H1 (cell line): Measurements from ENCODE around the gene TECPR2. TPM values are rescaled to one million over a fixed set of nuclear protein-coding genes. Genes with fewer than 3 reads are reported as not detected.

Experiments
- CTCF ChIA-PET: fragments of 300-600 bp; sonication (Branson Sonifier 250); formaldehyde crosslinking; loops from one replicate; lab custom pipeline; 2021; ENCODE audit not compliant: partially characterized antibody; lab: Charles Lee
- POLR2A ChIA-PET: fragments of 300-600 bp; sonication (Branson Sonifier 250); formaldehyde crosslinking; loops from one replicate; lab custom pipeline; 2021; ENCODE audit warnings: inconsistent platforms; ENCODE audit not compliant: partially characterized antibody; lab: Charles Lee
- DNase-seq, 2 experiments: peaks; one replicate each; pipeline versions ENCODE4 v3.0.0 to v3.0.0-alpha.2; 2010 to 2022; ENCODE audit warnings: low spot score in 2 of 2, low read depth in 1 of 2, mixed read lengths in 1 of 2
- FAIRE-seq: peaks from 2 replicates; lab custom pipeline; 2011; peaks lifted over from hg19 to GRCh38; lab: Jason Lieb, UNC
- H2AFZ ChIP-seq: 2 replicates; pipeline ENCODE4 v1.8.1; 2012; ENCODE audit warnings: low read length, inconsistent platforms
- H2AK5ac ChIP-seq: 2 replicates; pipeline ENCODE4 v1.6.1; 2013; ENCODE audit warnings: low read depth, low read length
- H2BK120ac ChIP-seq: replicated peaks from 2 replicates; pipeline ENCODE3; 2013; ENCODE audit warnings: low read depth, low read length, inconsistent platforms
- H2BK12ac ChIP-seq: 2 replicates; pipeline ENCODE4 v1.6.1; 2013; ENCODE audit warnings: low read depth, low read length
- H2BK15ac ChIP-seq: 2 replicates; pipeline ENCODE4 v1.6.1; 2013; ENCODE audit warnings: low read length
- H2BK20ac ChIP-seq: 2 replicates; pipeline ENCODE4 v1.6.1; 2013; ENCODE audit warnings: low read length
- H2BK5ac ChIP-seq: 2 replicates; pipeline ENCODE4 v1.6.1; 2013; ENCODE audit warnings: low read depth, low read length
- H3K14ac ChIP-seq: 2 replicates; pipeline ENCODE4 v1.6.1; 2013; ENCODE audit warnings: inconsistent platforms; ENCODE audit not compliant: insufficient read length
- H3K18ac ChIP-seq: 2 replicates; pipeline ENCODE4 v1.6.1; 2013; ENCODE audit warnings: low read length; ENCODE audit errors: extremely low read depth
- H3K23ac ChIP-seq: 2 replicates; pipeline ENCODE4 v1.6.1; 2013; ENCODE audit warnings: inconsistent platforms; ENCODE audit not compliant: insufficient read length
- H3K23me2 ChIP-seq: 2 replicates; pipeline ENCODE4 v1.6.1; 2013; ENCODE audit warnings: low read depth, low read length
- H3K27ac ChIP-seq: 2 replicates; pipeline ENCODE4 v1.6.1; 2011; ENCODE audit warnings: low read depth, low read length, inconsistent platforms
- H3K27me3 ChIP-seq, 4 experiments: replicated peaks in 1 of 4; 1 replicate in 1 of 4; 2 replicates in 3 of 4; pipeline versions ENCODE4 v1.6.1 to v1.8.1; 2011 to 2013; ENCODE audit warnings: low read length in 3 of 4, mild to moderate bottlenecking in 3 of 4, inconsistent platforms in 2 of 4, mixed read lengths in 2 of 4, moderate library complexity in 1 of 4; ENCODE audit not compliant: control insufficient read depth in 3 of 4, insufficient read depth in 3 of 4; ENCODE audit errors: extremely low read depth in 1 of 4
- H3K36me3 ChIP-seq, 4 experiments: 2 replicates each; pipeline versions ENCODE4 v1.6.1 to v1.8.1; 2011 to 2013; ENCODE audit warnings: mild to moderate bottlenecking in 4 of 4, low read length in 3 of 4, moderate library complexity in 2 of 4, control low read depth in 1 of 4, inconsistent platforms in 1 of 4; ENCODE audit not compliant: insufficient read depth in 4 of 4, control insufficient read depth in 2 of 4
- H3K4ac ChIP-seq: replicated peaks from 2 replicates; pipeline ENCODE3; 2013; ENCODE audit warnings: low read length, low read depth, mixed read lengths, inconsistent platforms; ENCODE audit not compliant: insufficient read length
- H3K4me1 ChIP-seq, 4 experiments: replicated peaks in 1 of 4; 1 replicate in 1 of 4; 2 replicates in 3 of 4; pipeline versions ENCODE4 v1.6.1 to v1.8.1; 2011 to 2013; ENCODE audit warnings: low read length in 3 of 4, inconsistent platforms in 2 of 4, mixed read lengths in 1 of 4; ENCODE audit not compliant: insufficient read depth in 4 of 4, control insufficient read depth in 3 of 4
- H3K4me2 ChIP-seq, 2 experiments: 2 replicates each; pipeline versions ENCODE4 v1.6.1 to v1.8.1; 2011 to 2013; ENCODE audit warnings: low read depth in 2 of 2, low read length in 2 of 2, control low read depth in 1 of 2, inconsistent platforms in 1 of 2, mild to moderate bottlenecking in 1 of 2; ENCODE audit not compliant: insufficient read depth in 1 of 2
- H3K4me3 ChIP-seq, 4 experiments: fragments of 200-600, 300-600 bp in 1 of 4; sonication (generic), shearing (Covaris generic), sonication (Bioruptor Twin) in 1 of 4; 2 replicates each; pipeline versions ENCODE4 v1.5.1 to v1.8.1; 2011 to 2016; ENCODE audit warnings: low read length in 4 of 4, low read depth in 3 of 4, control low read depth in 2 of 4, inconsistent platforms in 2 of 4, mild to moderate bottlenecking in 2 of 4, mixed read lengths in 1 of 4, moderate library complexity in 1 of 4; ENCODE audit not compliant: insufficient read depth in 2 of 4; ENCODE audit errors: extremely low read depth in 1 of 4
- H3K56ac ChIP-seq: replicated peaks from 2 replicates; pipeline ENCODE3; 2013; ENCODE audit warnings: low read depth, mild to moderate bottlenecking, mixed read lengths, low read length, inconsistent platforms; ENCODE audit not compliant: insufficient read length
- H3K79me1 ChIP-seq: 2 replicates; pipeline ENCODE4 v1.6.1; 2013; ENCODE audit warnings: low read depth, low read length, control low read depth
- H3K79me2 ChIP-seq, 2 experiments: 2 replicates each; pipeline versions ENCODE4 v1.6.1 to v1.8.1; 2012 to 2013; ENCODE audit warnings: low read length in 2 of 2, mild to moderate bottlenecking in 2 of 2, inconsistent platforms in 1 of 2; ENCODE audit not compliant: insufficient read depth in 2 of 2, control insufficient read depth in 1 of 2
- H3K9ac ChIP-seq, 4 experiments: replicated peaks in 1 of 4; 1 replicate in 1 of 4; 2 replicates in 3 of 4; pipeline versions ENCODE4 v1.6.1 to v1.8.1; 2011 to 2013; ENCODE audit warnings: low read depth in 3 of 4, low read length in 3 of 4, control low read depth in 2 of 4, mild to moderate bottlenecking in 2 of 4, moderate library complexity in 2 of 4, inconsistent platforms in 1 of 4; ENCODE audit errors: extremely low read depth in 1 of 4
- H3K9me3 ChIP-seq, 2 experiments: 2 replicates each; pipeline versions ENCODE4 v1.6.1 to v1.8.1; 2012 to 2013; ENCODE audit warnings: mild to moderate bottlenecking in 2 of 2, moderate library complexity in 2 of 2, control low read depth in 1 of 2, inconsistent platforms in 1 of 2, low read depth in 1 of 2, low read length in 1 of 2, mixed read lengths in 1 of 2; ENCODE audit not compliant: insufficient read depth in 2 of 2
- H4K20me1 ChIP-seq, 2 experiments: replicated peaks in 1 of 2; 2 replicates each; pipeline versions ENCODE3 to v1.8.1; 2011 to 2013; ENCODE audit warnings: inconsistent platforms in 2 of 2, low read length in 2 of 2, mild to moderate bottlenecking in 1 of 2; ENCODE audit not compliant: insufficient read depth in 2 of 2, control insufficient read depth in 1 of 2
- H4K5ac ChIP-seq: 2 replicates; pipeline ENCODE4 v1.6.1; 2013; ENCODE audit warnings: low read length, low read depth, mixed read lengths, inconsistent platforms; ENCODE audit not compliant: insufficient read length
- H4K8ac ChIP-seq: 2 replicates; pipeline ENCODE4 v1.8.0; 2013; ENCODE audit warnings: mild to moderate bottlenecking, moderate library complexity, low read length, inconsistent platforms; ENCODE audit not compliant: insufficient read depth; ENCODE audit errors: extremely low read depth
- H4K91ac ChIP-seq: replicated peaks from 2 replicates; pipeline ENCODE3; 2013; ENCODE audit warnings: low read length, mixed read lengths, inconsistent platforms; ENCODE audit not compliant: insufficient read length
- CREB1 ChIP-seq: IDR thresholded peaks from 2 replicates; pipeline ENCODE4 v1.6.1; 2012; ENCODE audit warnings: inconsistent platforms
- EP300 ChIP-seq, 2 experiments: IDR thresholded peaks; 1 replicate in 1 of 2; 2 replicates in 1 of 2; pipeline ENCODE4 v1.6.1; 2011 to 2012; ENCODE audit warnings: low read depth in 2 of 2, low read length in 2 of 2, mild to moderate bottlenecking in 2 of 2, borderline replicate concordance in 1 of 2, inconsistent platforms in 1 of 2, moderate library complexity in 1 of 2
- GTF2F1 ChIP-seq: IDR thresholded peaks from 2 replicates; pipeline ENCODE4 v1.6.1; 2012; ENCODE audit warnings: low read depth, low read length, improper control_type of control experiment, borderline replicate concordance
- HDAC2 ChIP-seq, 2 experiments: fragments of 300-600 bp in 1 of 2; sonication (generic) in 1 of 2; IDR thresholded peaks; 2 replicates each; pipeline ENCODE4 v1.6.1; 2011 to 2012; ENCODE audit warnings: low read depth in 2 of 2, low read length in 2 of 2, mild to moderate bottlenecking in 2 of 2, moderate library complexity in 2 of 2, borderline replicate concordance in 1 of 2, inconsistent platforms in 1 of 2
- RAD21 ChIP-seq, 2 experiments: IDR thresholded peaks in 1 of 2; conservative IDR thresholded peaks in 1 of 2; 2 replicates each; pipeline ENCODE4 v1.6.1; 2011; ENCODE audit warnings: low read depth in 2 of 2, low read length in 2 of 2, improper control_type of control experiment in 1 of 2, inconsistent platforms in 1 of 2, mild to moderate bottlenecking in 1 of 2, moderate library complexity in 1 of 2
- SAP30 ChIP-seq: fragments of 300-600 bp; sonication (generic); IDR thresholded peaks from 2 replicates; pipeline ENCODE4 v1.7.1; 2012; ENCODE audit warnings: low read length, moderate library complexity, mild to moderate bottlenecking, inconsistent platforms; ENCODE audit not compliant: insufficient read depth, insufficient replicate concordance
- SIN3A ChIP-seq, 2 experiments: IDR thresholded peaks in 1 of 2; conservative IDR thresholded peaks in 1 of 2; 2 replicates each; pipeline ENCODE4 v1.6.1; 2011 to 2012; ENCODE audit warnings: low read length in 2 of 2, improper control_type of control experiment in 1 of 2, low read depth in 1 of 2, mild to moderate bottlenecking in 1 of 2
- SUZ12 ChIP-seq: fragments of 200-600 bp; sonication (generic); IDR thresholded peaks from 2 replicates; pipeline ENCODE4 v1.6.1; 2012; ENCODE audit warnings: mild to moderate bottlenecking, inconsistent platforms, low read length, moderate library complexity, mixed read lengths
- TEAD4 ChIP-seq: IDR thresholded peaks from 2 replicates; pipeline ENCODE4 v1.6.1; 2012; ENCODE audit warnings: low read depth, low read length, inconsistent platforms, mixed read lengths
- ZNF274 ChIP-seq: IDR thresholded peaks from 2 replicates; pipeline ENCODE4 v1.7.0; 2012; ENCODE audit warnings: low read length, borderline replicate concordance; ENCODE audit errors: extremely low read depth
- WGBS, 2 experiments: shearing (Covaris generic) in 1 of 2; methylation state at CpG; one replicate each; pipeline versions ENCODE4 v1.1.6 to v1.1.7; 2013 to 2015; ENCODE audit warnings: low lambda C conversion rate in 2 of 2, mixed read lengths in 2 of 2, inconsistent platforms in 1 of 2, low coverage in 1 of 2, missing lambda C conversion rate in 1 of 2; ENCODE audit not compliant: insufficient replicate concordance in 2 of 2, insufficient coverage in 1 of 2, insufficient read length in 1 of 2; ENCODE audit errors: extremely low coverage in 1 of 2, missing lambda C conversion rate in 1 of 2; 5-methylcytosine and 5-hydroxymethylcytosine counted together
- polyA plus RNA-seq, 7 experiments: library from polyadenylated mRNA; depleted of rRNA in 3 of 7; stranded (reverse) in 5 of 7; unstranded in 2 of 7; fragments of >200 nt in 5 of 7; fragments of 200-250 nt in 2 of 7; gene quantifications; 1 replicate in 5 of 7; 2 replicates in 1 of 7; 4 replicates in 1 of 7; pipeline versions ENCODE4 v1.2.1 to v1.2.3, GENCODE V29; 2011 to 2013; ENCODE audit warnings: missing spikeins in 2 of 7, mixed read lengths in 2 of 7
- total RNA-seq: library from RNA; stranded (reverse); fragmentation: NEBNext Ultra II Directional; extraction: Animal tissue kit (Norgen Biotek cat#: 25700); gene quantifications from 2 replicates; pipeline ENCODE4 v1.2.1, GENCODE V29; 2021

Gene TECPR2
- total and polyA plus RNA-seq, 2 of the 8 experiments (the other 6 are each of a cell fraction or from before 2014, with no cell fraction given), result 6.8 to 19.4 TPM

- DNase-seq, result no peak
- H3K14ac ChIP-seq, result no peak overlapping the region
- no peak overlapping the region for H4K5ac ChIP-seq
- H2BK5ac ChIP-seq, result no peak overlapping the region
- H3K79me2 ChIP-seq, result no peaks in the 10 kb centered on the region
- no peak overlapping the region for H4K91ac ChIP-seq
- CTCF ChIA-PET, result interaction anchor here (1.3 kb wide), 1 partner anchor 10 kb away, joined by 4 read pairs; no protein-coding TSS in a partner anchor
- H3K4me1 ChIP-seq, result no peaks in the 10 kb centered on the region
- H3K27ac ChIP-seq, result no peak overlapping the region
- peaks cover 0 to 4% of the 10 kb centered on the region in 2 experiments for H4K20me1 ChIP-seq
- 92% methylated on average over 23 of the region's 26 CpGs; no CpG with 5 or more reads in 1 of the 2 experiments for WGBS, 2 experiments
- H3K27me3 ChIP-seq, result no peaks in the 10 kb centered on the region; a peak in 1 of 7 replicates
- no peaks in the 10 kb centered on the region; the same call in 1 of the 2 replicates for H3K23me2 ChIP-seq
- no peak overlapping the region; the same call in 1 of the 2 replicates for H2BK12ac ChIP-seq
- no peak overlapping the region for H3K4me2 ChIP-seq
- H3K9ac ChIP-seq, result no peak overlapping the region
- FAIRE-seq, result no peak
- H3K4me3 ChIP-seq, result no peak overlapping the region
- 0 out of 8 replicates have a peak, but pooled peaks cover 0 to 3% (median 0%) of the 10 kb centered on the region in 4 experiments for H3K36me3 ChIP-seq
- no peak overlapping the region for H3K18ac ChIP-seq
- H2AK5ac ChIP-seq, result no peak overlapping the region
- no peaks in the 10 kb centered on the region for H3K79me1 ChIP-seq
- no peak overlapping the region for H3K56ac ChIP-seq
- H3K9me3 ChIP-seq, result no peaks in the 10 kb centered on the region
- no peak overlapping the region for H2BK15ac ChIP-seq
- H3K4ac ChIP-seq, result no peak overlapping the region
- POLR2A ChIA-PET, result no interaction called here
- H2BK20ac ChIP-seq, result no peak overlapping the region
- H4K8ac ChIP-seq, result no peak overlapping the region; the same call in 1 of the 2 replicates
- no peak overlapping the region for H3K23ac ChIP-seq
- no peak overlapping the region for H2BK120ac ChIP-seq
- H2AFZ ChIP-seq, result no peak overlapping the region
- TF ChIP-seq HDAC2 (IDR thresholded peaks at IDR 0.05; ENCODE audit: borderline replicate concordance in 1 of 2, low read depth in 2 of 2, low read length in 2 of 2) (no peak), ZNF274 (no peak), CREB1 (no peak), SUZ12 (no peak), TEAD4 (no peak), SIN3A (conservative IDR thresholded peaks at IDR 0.05 in 1 of 2, IDR thresholded peaks at IDR 0.05 in 1 of 2; ENCODE audit: low read depth in 1 of 2, low read length in 2 of 2) (no peak), RAD21 (IDR thresholded peaks at IDR 0.05 in 1 of 2, conservative IDR thresholded peaks at IDR 0.05 in 1 of 2; ENCODE audit: low read depth in 2 of 2, low read length in 2 of 2) (no peak), SAP30 (no peak), GTF2F1 (no peak), EP300 (IDR thresholded peaks at IDR 0.05; ENCODE audit: borderline replicate concordance in 1 of 2, low read depth in 2 of 2, low read length in 2 of 2) (no peak)
Observed at GRCh38 chr14:102495491-102496330, 133.0 kb downstream of the TECPR2 start.
